ENCODE measurements around the gene FOXO1. TPM values are rescaled to one million over a fixed set of nuclear protein-coding genes. Genes with fewer than 3 reads are reported as not detected.

The FOXO1 gene
- total RNA-seq, 1 donor from 2014 or later: 9.7 TPM

DNA sequence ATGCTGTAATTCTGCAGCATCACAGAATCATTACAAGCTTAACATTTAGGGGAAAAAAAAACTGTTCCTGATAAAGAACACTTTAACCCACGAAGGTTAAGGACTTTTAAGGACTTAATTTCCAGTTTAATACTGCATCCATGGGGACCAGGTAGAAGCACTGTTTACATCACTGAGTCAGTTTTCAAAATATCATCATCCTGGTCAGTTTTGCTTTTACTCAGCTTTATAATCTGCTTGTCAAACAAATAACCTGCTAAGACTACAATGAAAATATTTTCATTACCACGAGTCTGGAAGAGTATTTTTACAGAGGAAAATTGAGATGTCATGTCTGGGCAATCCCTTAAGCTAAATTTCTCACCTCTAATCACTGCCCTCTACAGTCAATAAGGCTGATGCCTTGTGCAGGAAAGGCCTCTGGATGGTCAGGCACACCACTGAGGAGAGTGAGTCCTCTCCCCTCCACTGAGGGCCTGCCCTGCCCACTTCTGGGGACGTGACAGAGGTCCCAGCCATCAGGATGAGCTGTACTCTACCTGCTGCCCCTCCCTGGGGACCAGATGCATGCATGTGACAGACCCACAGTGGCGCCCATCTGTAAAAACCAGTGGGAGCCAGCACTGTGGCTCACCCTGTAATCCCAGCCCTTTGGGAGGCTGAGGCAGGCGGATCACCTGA is 31.0 kb downstream of the FOXO1 start:
- Mint-ChIP-seq H3K9me3 (ENCODE audit: low read depth) (peaks cover 4% of the 10 kb centered on the region), H3K27me3 (ENCODE audit: low read depth) (no peaks in the 10 kb centered on the region), H3K4me1 (ENCODE audit: low read depth) (peaks cover 43% of the 10 kb centered on the region), H3K4me3 (ENCODE audit: unreplicated experiment) (no peak overlapping the region), H3K27ac (ENCODE audit: unreplicated experiment) (no peak overlapping the region), H3K36me3 (ENCODE audit: low read depth) (peaks cover 3% of the 10 kb centered on the region)
- no peak for DNase-seq (ENCODE audit: low spot score)
- TF ChIP-seq, protein P1, sequence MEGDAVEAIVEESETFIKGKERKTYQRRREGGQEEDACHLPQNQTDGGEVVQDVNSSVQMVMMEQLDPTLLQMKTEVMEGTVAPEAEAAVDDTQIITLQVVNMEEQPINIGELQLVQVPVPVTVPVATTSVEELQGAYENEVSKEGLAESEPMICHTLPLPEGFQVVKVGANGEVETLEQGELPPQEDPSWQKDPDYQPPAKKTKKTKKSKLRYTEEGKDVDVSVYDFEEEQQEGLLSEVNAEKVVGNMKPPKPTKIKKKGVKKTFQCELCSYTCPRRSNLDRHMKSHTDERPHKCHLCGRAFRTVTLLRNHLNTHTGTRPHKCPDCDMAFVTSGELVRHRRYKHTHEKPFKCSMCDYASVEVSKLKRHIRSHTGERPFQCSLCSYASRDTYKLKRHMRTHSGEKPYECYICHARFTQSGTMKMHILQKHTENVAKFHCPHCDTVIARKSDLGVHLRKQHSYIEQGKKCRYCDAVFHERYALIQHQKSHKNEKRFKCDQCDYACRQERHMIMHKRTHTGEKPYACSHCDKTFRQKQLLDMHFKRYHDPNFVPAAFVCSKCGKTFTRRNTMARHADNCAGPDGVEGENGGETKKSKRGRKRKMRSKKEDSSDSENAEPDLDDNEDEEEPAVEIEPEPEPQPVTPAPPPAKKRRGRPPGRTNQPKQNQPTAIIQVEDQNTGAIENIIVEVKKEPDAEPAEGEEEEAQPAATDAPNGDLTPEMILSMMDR (IDR thresholded peaks at IDR 0.05): no peak

DNA sequence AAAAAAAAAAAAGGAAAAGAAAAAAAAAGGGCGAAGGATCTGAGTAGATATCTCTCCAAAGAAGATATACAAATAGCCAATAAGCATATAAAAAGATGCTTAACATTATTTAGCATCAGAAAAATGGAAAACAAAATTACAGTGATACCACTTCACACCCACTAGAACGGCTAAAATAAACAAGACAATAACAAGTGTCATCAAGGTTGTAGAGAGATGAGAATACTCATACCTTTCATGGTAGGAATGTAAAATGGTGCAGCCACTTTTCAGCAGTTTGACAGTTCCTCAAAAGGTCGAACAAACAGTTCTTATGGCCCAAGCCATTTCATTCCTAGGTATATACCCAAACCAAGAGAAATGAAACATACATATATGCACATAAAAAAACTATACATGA is 33.5 kb downstream of the FOXO1 start:
- H3K4me3 Mint-ChIP-seq (ENCODE audit: unreplicated experiment): no peak overlapping the region
- TF ChIP-seq, protein P1 (IDR thresholded peaks at IDR 0.05): no peak
- H3K27ac Mint-ChIP-seq (ENCODE audit: unreplicated experiment): no peak overlapping the region
- H3K4me1 Mint-ChIP-seq (ENCODE audit: low read depth): peaks cover 23% of the 10 kb centered on the region
- H3K36me3 Mint-ChIP-seq (ENCODE audit: low read depth): peaks cover 3% of the 10 kb centered on the region
- H3K27me3 Mint-ChIP-seq (ENCODE audit: low read depth): no peaks in the 10 kb centered on the region
- DNase-seq (ENCODE audit: low spot score): no peak
- peaks cover 4% of the 10 kb centered on the region for H3K9me3 Mint-ChIP-seq (ENCODE audit: low read depth)

DNA sequence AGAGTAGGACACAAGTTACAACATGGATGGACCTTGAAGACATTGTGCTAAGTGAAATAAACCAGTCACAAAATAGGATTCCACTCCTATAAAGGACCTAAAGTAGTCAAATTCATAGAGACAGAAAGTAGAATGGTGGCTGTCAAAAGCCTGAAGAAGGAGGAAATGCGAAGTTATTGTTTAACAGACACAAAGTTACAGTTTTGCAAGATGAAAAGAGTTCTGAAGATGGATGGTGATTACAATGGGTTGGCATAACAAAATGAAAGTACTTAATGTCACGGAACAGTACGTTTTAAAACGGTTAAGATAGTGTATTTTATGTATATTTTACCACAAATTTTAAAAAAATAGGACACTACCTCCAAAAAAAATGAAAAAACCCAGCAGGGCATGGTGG is 34.8 kb downstream of the FOXO1 start:
- Mint-ChIP-seq H3K4me1 (ENCODE audit: low read depth) (peaks cover 13% of the 10 kb centered on the region), H3K36me3 (ENCODE audit: low read depth) (peaks cover 5% of the 10 kb centered on the region), H3K27me3 (ENCODE audit: low read depth) (no peaks in the 10 kb centered on the region), H3K4me3 (ENCODE audit: unreplicated experiment) (no peak overlapping the region), H3K9me3 (ENCODE audit: low read depth) (peaks cover 4% of the 10 kb centered on the region), H3K27ac (ENCODE audit: unreplicated experiment) (peak overlapping the region; percentile 36)
- DNase-seq (ENCODE audit: low spot score): no peak
- TF ChIP-seq, protein P1 (IDR thresholded peaks at IDR 0.05): no peak

DNA sequence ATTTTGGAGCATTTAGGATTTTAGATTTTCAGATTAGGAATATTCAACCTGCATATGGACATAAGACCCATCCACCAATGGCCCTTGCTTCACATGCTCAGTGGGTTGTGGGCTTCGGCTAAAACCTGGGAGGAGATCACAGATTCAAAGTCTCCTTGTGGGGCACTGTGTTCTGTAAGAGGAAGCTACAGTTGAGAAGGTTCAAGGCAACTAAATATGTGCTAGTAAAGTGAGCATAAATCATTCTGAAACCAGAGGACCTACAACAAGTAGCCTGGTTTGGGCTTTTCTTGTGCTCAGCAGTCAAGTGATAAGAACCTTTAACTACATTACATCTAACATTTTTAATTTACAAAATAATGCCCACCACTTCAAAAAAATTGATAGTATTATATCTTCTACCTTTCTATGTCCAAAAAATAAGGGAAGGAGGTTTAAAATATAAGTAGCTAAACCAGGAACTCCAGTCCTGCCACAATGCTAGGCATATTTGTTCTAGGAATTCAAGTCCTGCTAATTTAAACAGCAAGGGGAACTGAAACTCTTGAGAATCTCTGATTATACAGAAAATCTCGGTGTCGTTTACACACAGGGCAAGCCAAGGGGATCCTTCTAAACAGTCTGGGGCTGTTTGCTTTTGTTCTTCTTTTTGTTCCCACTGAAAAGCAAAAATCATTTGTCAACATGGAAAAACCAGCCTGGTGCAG is 36.6 kb downstream of the FOXO1 start:
- Mint-ChIP-seq H3K4me1 (ENCODE audit: low read depth) (peaks cover 13% of the 10 kb centered on the region), H3K27me3 (ENCODE audit: low read depth) (no peaks in the 10 kb centered on the region), H3K9me3 (ENCODE audit: low read depth) (peaks cover 4% of the 10 kb centered on the region), H3K36me3 (ENCODE audit: low read depth) (peaks cover 5% of the 10 kb centered on the region), H3K27ac (ENCODE audit: unreplicated experiment) (no peak overlapping the region), H3K4me3 (ENCODE audit: unreplicated experiment) (no peak overlapping the region)
- TF ChIP-seq, protein P1 (IDR thresholded peaks at IDR 0.05): no peak
- DNase-seq (ENCODE audit: low spot score): no peak

DNA sequence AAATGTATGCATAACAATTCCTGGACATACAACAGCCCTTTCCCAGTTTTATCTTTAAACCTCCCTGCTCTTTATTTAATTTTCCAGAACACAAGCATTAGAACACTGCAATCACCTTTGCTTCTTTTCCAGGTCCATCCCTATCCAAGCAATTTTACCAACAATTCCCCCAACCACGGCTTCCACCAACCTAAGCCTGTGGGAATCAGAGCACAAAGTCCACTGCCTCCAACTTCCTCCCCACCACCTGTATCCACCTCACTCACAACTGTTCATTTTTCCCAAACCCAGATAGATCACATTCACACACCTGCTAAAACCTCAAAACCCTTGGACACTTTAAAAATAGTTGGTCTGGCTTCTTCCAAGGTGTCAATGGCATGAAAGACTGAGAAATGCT is 39.5 kb downstream of the FOXO1 start:
- Mint-ChIP-seq H3K27me3 (ENCODE audit: low read depth) (no peaks in the 10 kb centered on the region), H3K4me1 (ENCODE audit: low read depth) (peaks cover 32% of the 10 kb centered on the region), H3K4me3 (ENCODE audit: unreplicated experiment) (no peak overlapping the region), H3K9me3 (ENCODE audit: low read depth) (peaks cover 4% of the 10 kb centered on the region), H3K27ac (ENCODE audit: unreplicated experiment) (no peak overlapping the region), H3K36me3 (ENCODE audit: low read depth) (peaks cover 5% of the 10 kb centered on the region)
- TF ChIP-seq, protein P1 (IDR thresholded peaks at IDR 0.05): no peak
- DNase-seq (ENCODE audit: low spot score): no peak
